H9 (cell line): ENCODE measurements around the gene COG4. TPM values are rescaled to one million over a fixed set of nuclear protein-coding genes. Genes with fewer than 3 reads are reported as not detected.
A peak's percentile ranks its signal among the peaks of the same experiment; 100 is the strongest.

ENCODE experiments used
- DNase-seq: peaks from one replicate; pipeline ENCODE4 v3.0.0-alpha.2; 2017
- H2AFZ ChIP-seq: one replicate; pipeline ENCODE4 v1.6.1; 2013; ENCODE audit warnings: mild to moderate bottlenecking, low read length, control low read depth, moderate library complexity
- H2AK5ac ChIP-seq: 2 replicates; pipeline ENCODE4 v1.6.1; 2013; ENCODE audit warnings: low read length, control low read depth, mixed read lengths; ENCODE audit not compliant: insufficient read length
- H2BK120ac ChIP-seq: one replicate; pipeline ENCODE4 v1.6.1; 2013; ENCODE audit warnings: low read depth, mild to moderate bottlenecking, low read length, control low read depth, inconsistent platforms; ENCODE audit not compliant: poor library complexity, severe bottlenecking
- H2BK12ac ChIP-seq: 2 replicates; pipeline ENCODE4 v1.6.1; 2013; ENCODE audit warnings: low read length, control low read depth, mixed read lengths, low read depth; ENCODE audit not compliant: insufficient read length
- H2BK15ac ChIP-seq: 2 replicates; pipeline ENCODE4 v1.6.1; 2013; ENCODE audit warnings: low read depth, low read length, control low read depth
- H2BK20ac ChIP-seq: one replicate; pipeline ENCODE4 v1.6.1; 2013; ENCODE audit warnings: low read depth, mild to moderate bottlenecking, low read length, control low read depth, inconsistent platforms; ENCODE audit not compliant: poor library complexity, severe bottlenecking
- H2BK5ac ChIP-seq: 2 replicates; pipeline ENCODE4 v1.6.1; 2013; ENCODE audit warnings: low read length, control low read depth, mixed read lengths; ENCODE audit not compliant: insufficient read length
- H3K14ac ChIP-seq: 2 replicates; pipeline ENCODE4 v1.6.1; 2013; ENCODE audit warnings: low read length, control low read depth; ENCODE audit not compliant: insufficient read depth
- H3K18ac ChIP-seq: 2 replicates; pipeline ENCODE4 v1.6.1; 2013; ENCODE audit warnings: low read depth, mild to moderate bottlenecking, mixed read lengths, low read length, control low read depth; ENCODE audit not compliant: insufficient read length
- H3K23ac ChIP-seq: 2 replicates; pipeline ENCODE4 v1.6.1; 2013; ENCODE audit warnings: low read length, control low read depth, mixed read lengths, low read depth; ENCODE audit not compliant: insufficient read length
- H3K23me2 ChIP-seq: 2 replicates; pipeline ENCODE4 v1.6.1; 2013; ENCODE audit warnings: low read depth, mild to moderate bottlenecking, mixed read lengths, low read length, control low read depth; ENCODE audit not compliant: insufficient read length, poor library complexity, severe bottlenecking
- H3K27ac ChIP-seq: 2 replicates; pipeline ENCODE4 v1.5.1; 2013; ENCODE audit warnings: low read length, control low read depth, mixed read lengths, low read depth; ENCODE audit not compliant: insufficient read length
- H3K27me3 ChIP-seq: 2 replicates; pipeline ENCODE4 v1.6.1; 2013; ENCODE audit warnings: low read length, control low read depth, inconsistent platforms; ENCODE audit not compliant: insufficient read depth
- H3K4ac ChIP-seq: 2 replicates; pipeline ENCODE4 v1.6.1; 2013; ENCODE audit warnings: low read depth, mild to moderate bottlenecking, control low read depth, inconsistent platforms, low read length, moderate library complexity
- H3K4me1 ChIP-seq: 2 replicates; pipeline ENCODE4 v1.6.1; 2013; ENCODE audit warnings: low read length, control low read depth, inconsistent platforms; ENCODE audit not compliant: insufficient read depth
- H3K4me2 ChIP-seq: 2 replicates; pipeline ENCODE4 v1.6.1; 2013; ENCODE audit warnings: low read length, control low read depth, mixed read lengths; ENCODE audit not compliant: insufficient read length, insufficient read depth
- H3K56ac ChIP-seq: 2 replicates; pipeline ENCODE4 v1.6.1; 2013; ENCODE audit warnings: low read depth, mild to moderate bottlenecking, mixed read lengths, low read length, control low read depth; ENCODE audit not compliant: insufficient read length
- H3K79me1 ChIP-seq: 2 replicates; pipeline ENCODE4 v1.6.1; 2013; ENCODE audit warnings: low read depth, mild to moderate bottlenecking, moderate library complexity, low read length, control low read depth, inconsistent platforms; ENCODE audit not compliant: insufficient read depth, poor library complexity, severe bottlenecking
- H3K79me2 ChIP-seq: 2 replicates; pipeline ENCODE4 v1.6.1; 2013; ENCODE audit warnings: low read length, control low read depth, inconsistent platforms; ENCODE audit not compliant: insufficient read depth
- H3K9ac ChIP-seq: 2 replicates; pipeline ENCODE4 v1.6.1; 2013; ENCODE audit warnings: low read length, control low read depth, mixed read lengths; ENCODE audit not compliant: insufficient read length; ENCODE audit errors: extremely low read depth
- H3K9me3 ChIP-seq: one replicate; pipeline ENCODE4 v1.6.1; 2013; ENCODE audit warnings: low read depth, low read length, inconsistent platforms; ENCODE audit not compliant: control insufficient read depth
- H3T11ph ChIP-seq: one replicate; pipeline ENCODE4 v1.6.1; 2013; ENCODE audit warnings: mild to moderate bottlenecking, low read length, control low read depth, inconsistent platforms
- H4K20me1 ChIP-seq: one replicate; pipeline ENCODE4 v1.6.1; 2013; ENCODE audit not compliant: control insufficient read depth, insufficient read length, insufficient read depth
- H4K5ac ChIP-seq: 2 replicates; pipeline ENCODE4 v1.6.1; 2013; ENCODE audit warnings: low read depth, mild to moderate bottlenecking, mixed read lengths, low read length, control low read depth; ENCODE audit not compliant: insufficient read length
- H4K8ac ChIP-seq: replicated peaks from 2 replicates; pipeline ENCODE4 v1.6.1; 2013; ENCODE audit warnings: low read length, control low read depth, mixed read lengths, low read depth; ENCODE audit not compliant: insufficient read length
- H4K91ac ChIP-seq: 2 replicates; pipeline ENCODE4 v1.6.1; 2013; ENCODE audit warnings: low read depth, mild to moderate bottlenecking, moderate library complexity, mixed read lengths, low read length, control low read depth; ENCODE audit not compliant: insufficient read length
- H3K27ac Mint-ChIP-seq, 3 experiments: 2 replicates in 2 of 3; 3 replicates in 1 of 3; pipeline ENCODE4 v1.8.0; 2020 to 2021; ENCODE audit warnings: mixed read lengths in 3 of 3, mild to moderate bottlenecking in 1 of 3, moderate library complexity in 1 of 3
- H3K27me3 Mint-ChIP-seq: 2 replicates; pipeline ENCODE4 v1.8.0; 2021; ENCODE audit warnings: low read depth, mild to moderate bottlenecking, moderate library complexity, mixed read lengths
- H3K36me3 Mint-ChIP-seq, 3 experiments: 2 replicates in 2 of 3; 3 replicates in 1 of 3; pipeline ENCODE4 v1.8.0; 2020 to 2021; ENCODE audit warnings: low read depth in 3 of 3, mixed read lengths in 3 of 3; ENCODE audit not compliant: insufficient read depth in 1 of 3
- H3K4me1 Mint-ChIP-seq, 2 experiments: 2 replicates each; pipeline ENCODE4 v1.8.0; 2020; ENCODE audit warnings: mixed read lengths in 2 of 2
- H3K4me3 Mint-ChIP-seq, 2 experiments: 2 replicates in 1 of 2; 3 replicates in 1 of 2; pipeline ENCODE4 v1.8.0; 2020 to 2021; ENCODE audit warnings: mild to moderate bottlenecking in 2 of 2, mixed read lengths in 2 of 2, moderate library complexity in 1 of 2
- H3K9me3 Mint-ChIP-seq, 2 experiments: 2 replicates in 1 of 2; 3 replicates in 1 of 2; pipeline ENCODE4 v1.8.0; 2020; ENCODE audit warnings: mild to moderate bottlenecking in 2 of 2, mixed read lengths in 2 of 2, moderate library complexity in 1 of 2
- CTCF ChIP-seq: fragments of 200-600 bp; sonication (generic); conservative IDR thresholded peaks from 3 replicates; pipeline ENCODE4 v1.8.0; 2021; ENCODE audit warnings: antibody characterized with exemption, mild to moderate bottlenecking
- WGBS: extraction: QIAGEN DNeasy Blood & Tissue Kit; methylation state at CpG from one replicate; pipeline ENCODE4 v1.1.7; 2013; ENCODE audit warnings: missing lambda C conversion rate, low lambda C conversion rate, mixed read lengths; ENCODE audit not compliant: insufficient read length; ENCODE audit errors: extremely low coverage; 5-methylcytosine and 5-hydroxymethylcytosine counted together
- total RNA-seq: library from RNA; stranded (reverse); gene quantifications from 2 replicates; pipeline ENCODE4 v1.2.1, GENCODE V29; 2021

COG4 gene
- total RNA-seq, 1 experiment from 2014 or later: 51.9 TPM

- H3K27me3 ChIP-seq: no peaks in the 10 kb centered on the region
- H3K18ac ChIP-seq: no peak overlapping the region
- no peak overlapping the region for H3K14ac ChIP-seq
- Mint-ChIP-seq H3K27me3 (no peaks in the 10 kb centered on the region), H3K36me3 (no peaks in the 10 kb centered on the region), H3K4me3 (no peak overlapping the region), H3K27ac (peak overlapping the region; percentile 27 to 64 (median 33); a peak in 5 of 7 replicates), H3K4me1 (peaks cover 6 to 10% of the 10 kb centered on the region in 2 experiments), H3K9me3 (no peaks in the 10 kb centered on the region)
- H3K23me2 ChIP-seq: no peaks in the 10 kb centered on the region
- no peak overlapping the region for H2BK20ac ChIP-seq
- H4K5ac ChIP-seq: no peak overlapping the region
- no peak overlapping the region for H2AK5ac ChIP-seq
- no peak overlapping the region for H2BK120ac ChIP-seq
- DNase-seq: no peak
- H3K56ac ChIP-seq: no peak overlapping the region
- H3T11ph ChIP-seq: no peak overlapping the region
- no peak overlapping the region for H2BK15ac ChIP-seq
- no peak overlapping the region for H2BK12ac ChIP-seq
- H3K27ac ChIP-seq: no peak overlapping the region
- H4K20me1 ChIP-seq: peaks cover 3% of the 10 kb centered on the region
- WGBS: no CpG with 5 or more reads among the region's 8 CpGs
- no peak overlapping the region for H2AFZ ChIP-seq
- no peaks in the 10 kb centered on the region for H3K9me3 ChIP-seq
- no peak for TF ChIP-seq CTCF
- no peak overlapping the region for H4K91ac ChIP-seq
- H3K4ac ChIP-seq: no peak overlapping the region
- no peak overlapping the region for H4K8ac ChIP-seq
- no peak overlapping the region for H3K23ac ChIP-seq
- H3K9ac ChIP-seq: no peak overlapping the region
- H3K4me2 ChIP-seq: no peak overlapping the region
- H2BK5ac ChIP-seq: no peak overlapping the region
- H3K79me2 ChIP-seq: no peaks in the 10 kb centered on the region
- H3K4me1 ChIP-seq: no peaks in the 10 kb centered on the region
- H3K79me1 ChIP-seq: no peaks in the 10 kb centered on the region
Observed at GRCh38 chr16:70460737-70461261, 62.6 kb downstream of the COG4 start.
